ENCODE measurements around the gene PTPRD.

Gene PTPRD

GRCh38 chr9:8282535-8282934 lies 2330.3 kb downstream of the PTPRD start:
- peaks cover 3% of the 10 kb centered on the region for H3K4me1 Mint-ChIP-seq (ENCODE audit: low read depth)
- H3K9me3 Mint-ChIP-seq = peaks cover 1% of the 10 kb centered on the region
- H3K27ac Mint-ChIP-seq = no peak overlapping the region
- H3K36me3 Mint-ChIP-seq (ENCODE audit: low read depth) = no peaks in the 10 kb centered on the region
- H3K4me3 Mint-ChIP-seq = no peak overlapping the region
- DNase-seq = no peak
- peaks cover 8% of the 10 kb centered on the region for H3K27me3 Mint-ChIP-seq

DNA sequence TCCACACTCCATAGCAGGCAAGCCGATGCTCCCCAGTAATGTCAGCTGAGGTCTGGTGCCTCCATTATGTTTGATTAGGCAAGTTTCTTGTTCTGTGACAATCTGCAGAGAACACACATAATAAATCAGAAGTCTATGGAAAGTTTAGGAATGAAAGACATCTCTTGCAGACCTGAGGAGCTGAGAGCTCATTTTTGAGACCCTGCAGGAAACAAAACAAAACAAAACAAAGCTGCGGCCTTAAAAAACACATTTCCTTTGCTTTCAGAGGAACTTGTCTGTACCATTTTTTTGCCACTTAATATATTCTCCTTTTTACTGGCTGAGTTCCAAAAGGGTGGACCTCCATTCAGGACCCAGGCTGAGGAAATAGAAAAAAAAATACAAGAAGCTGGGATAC lies 2332.0 kb downstream of the PTPRD start:
- peaks cover 17% of the 10 kb centered on the region for H3K9me3 Mint-ChIP-seq
- no peak overlapping the region for H3K4me3 Mint-ChIP-seq
- H3K27me3 Mint-ChIP-seq = peaks cover 8% of the 10 kb centered on the region
- DNase-seq = no peak
- H3K27ac Mint-ChIP-seq = no peak overlapping the region
- no peaks in the 10 kb centered on the region for H3K4me1 Mint-ChIP-seq (ENCODE audit: low read depth)
- no peaks in the 10 kb centered on the region for H3K36me3 Mint-ChIP-seq (ENCODE audit: low read depth)

DNA sequence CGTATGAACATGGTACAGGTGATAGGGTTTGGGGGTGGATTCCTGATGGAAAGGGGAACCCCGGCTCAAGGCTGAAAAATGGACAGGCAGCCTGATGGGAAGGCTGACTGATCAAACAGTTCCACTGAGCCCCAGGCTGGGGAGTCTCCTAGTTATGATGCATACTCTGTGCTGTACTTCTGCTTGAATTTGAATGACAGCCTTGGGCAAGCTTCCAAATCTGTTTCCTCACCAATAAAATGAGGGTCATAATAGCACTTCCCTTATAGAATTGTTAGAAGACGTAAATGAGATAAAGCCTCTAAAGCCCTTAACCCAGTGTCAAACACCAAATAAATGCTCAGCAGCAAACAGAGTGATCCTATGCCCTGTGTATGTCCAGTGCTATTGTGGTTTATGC lies 2334.8 kb downstream of the PTPRD start:
- Mint-ChIP-seq H3K4me3 (no peak overlapping the region), H3K36me3 (ENCODE audit: low read depth) (no peaks in the 10 kb centered on the region), H3K27me3 (no peaks in the 10 kb centered on the region), H3K27ac (no peak overlapping the region), H3K4me1 (ENCODE audit: low read depth) (no peaks in the 10 kb centered on the region), H3K9me3 (peaks cover 17% of the 10 kb centered on the region)
- DNase-seq = no peak

- no peak overlapping the region for H3K27ac Mint-ChIP-seq
- H3K4me1 Mint-ChIP-seq (ENCODE audit: low read depth) = no peaks in the 10 kb centered on the region
- peaks cover 2% of the 10 kb centered on the region for H3K27me3 Mint-ChIP-seq
- DNase-seq = no peak
- H3K36me3 Mint-ChIP-seq (ENCODE audit: low read depth) = no peaks in the 10 kb centered on the region
- H3K9me3 Mint-ChIP-seq = no peaks in the 10 kb centered on the region
- H3K4me3 Mint-ChIP-seq = no peak overlapping the region
These were observed 2342.6 kb downstream of the PTPRD start for GRCh38 chr9:8270235-8270634.

- Mint-ChIP-seq H3K9me3 (no peaks in the 10 kb centered on the region), H3K27me3 (peaks cover 2% of the 10 kb centered on the region), H3K4me1 (ENCODE audit: low read depth) (no peaks in the 10 kb centered on the region), H3K36me3 (ENCODE audit: low read depth) (no peaks in the 10 kb centered on the region), H3K4me3 (no peak overlapping the region), H3K27ac (no peak overlapping the region)
- no peak for DNase-seq
These were observed 2343.9 kb downstream of the PTPRD start for GRCh38 chr9:8268881-8269280.

GRCh38 chr9:8268216-8268878 lies 2344.5 kb downstream of the PTPRD start:
- H3K9me3 Mint-ChIP-seq = no peaks in the 10 kb centered on the region
- H3K27ac Mint-ChIP-seq = no peak overlapping the region
- H3K27me3 Mint-ChIP-seq = peaks cover 2% of the 10 kb centered on the region
- H3K4me1 Mint-ChIP-seq (ENCODE audit: low read depth) = no peaks in the 10 kb centered on the region
- no peaks in the 10 kb centered on the region for H3K36me3 Mint-ChIP-seq (ENCODE audit: low read depth)
- H3K4me3 Mint-ChIP-seq = no peak overlapping the region
- DNase-seq = no peak

GRCh38 chr9:8267636-8268035 lies 2345.2 kb downstream of the PTPRD start:
- no peak for DNase-seq
- peaks cover 2% of the 10 kb centered on the region for H3K27me3 Mint-ChIP-seq
- H3K36me3 Mint-ChIP-seq (ENCODE audit: low read depth) = no peaks in the 10 kb centered on the region
- H3K9me3 Mint-ChIP-seq = no peaks in the 10 kb centered on the region
- no peak overlapping the region for H3K4me3 Mint-ChIP-seq
- no peak overlapping the region for H3K27ac Mint-ChIP-seq
- H3K4me1 Mint-ChIP-seq (ENCODE audit: low read depth) = no peaks in the 10 kb centered on the region

DNA sequence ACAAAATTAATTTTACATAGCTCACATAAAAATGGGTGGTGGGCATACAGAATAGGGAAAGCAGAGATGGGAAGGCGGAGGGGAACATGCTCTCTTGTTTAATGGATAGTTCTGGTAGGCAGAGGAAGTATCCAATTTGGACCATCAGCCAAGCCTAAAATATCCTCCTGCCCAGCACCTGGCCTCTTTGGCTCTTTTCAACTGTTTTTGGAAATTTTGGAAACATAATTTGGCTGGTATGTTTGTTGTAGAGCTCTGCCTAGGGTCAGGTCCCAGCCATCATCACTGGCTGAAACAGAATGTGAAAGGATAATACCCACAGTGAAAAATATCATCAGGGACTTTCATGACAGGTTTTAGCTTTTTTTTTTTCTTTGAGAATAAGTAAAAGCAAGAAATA lies 2345.9 kb downstream of the PTPRD start:
- Mint-ChIP-seq H3K4me3 (no peak overlapping the region), H3K27ac (no peak overlapping the region), H3K4me1 (ENCODE audit: low read depth) (no peaks in the 10 kb centered on the region), H3K36me3 (ENCODE audit: low read depth) (no peaks in the 10 kb centered on the region), H3K9me3 (no peaks in the 10 kb centered on the region), H3K27me3 (peaks cover 2% of the 10 kb centered on the region)
- DNase-seq = no peak

DNA sequence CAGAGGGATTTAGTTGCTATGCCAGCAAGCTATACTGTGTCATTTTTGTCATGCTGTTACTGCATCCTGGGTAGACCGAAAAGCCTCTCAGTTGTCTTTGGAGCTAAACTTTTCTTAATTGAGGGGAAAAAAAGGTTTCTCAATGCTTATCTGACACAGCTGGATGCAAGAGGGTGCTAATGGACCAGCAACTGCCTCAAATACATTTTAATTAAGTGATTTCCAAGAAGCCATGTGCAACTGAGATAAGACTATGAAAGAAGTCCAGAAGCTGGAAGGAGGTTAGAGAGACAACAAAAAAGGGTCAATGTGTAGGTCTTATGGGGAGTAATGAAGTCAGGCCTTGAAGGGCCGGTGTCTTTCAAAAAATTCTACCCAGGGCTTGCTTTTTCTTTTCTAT lies 2347.5 kb downstream of the PTPRD start:
- Mint-ChIP-seq H3K4me1 (ENCODE audit: low read depth) (no peaks in the 10 kb centered on the region), H3K4me3 (no peak overlapping the region), H3K9me3 (no peaks in the 10 kb centered on the region), H3K27me3 (peaks cover 2% of the 10 kb centered on the region), H3K27ac (no peak overlapping the region), H3K36me3 (ENCODE audit: low read depth) (no peaks in the 10 kb centered on the region)
- DNase-seq = no peak

Measured in activated T-cell treated with anti-CD3 and anti-CD28 coated beads, Interleukin-2, amount 50 U/mL, for 24 hours (primary cell).